CD4-positive, alpha-beta T cell treated with Interleukin-10 for 1 hour (primary cell): ENCODE results near the gene KLF3.

Source experiments
- DNase-seq: peaks from one replicate; pipeline ENCODE4 v3.0.0-alpha.2; 2020

KLF3 gene

DNA sequence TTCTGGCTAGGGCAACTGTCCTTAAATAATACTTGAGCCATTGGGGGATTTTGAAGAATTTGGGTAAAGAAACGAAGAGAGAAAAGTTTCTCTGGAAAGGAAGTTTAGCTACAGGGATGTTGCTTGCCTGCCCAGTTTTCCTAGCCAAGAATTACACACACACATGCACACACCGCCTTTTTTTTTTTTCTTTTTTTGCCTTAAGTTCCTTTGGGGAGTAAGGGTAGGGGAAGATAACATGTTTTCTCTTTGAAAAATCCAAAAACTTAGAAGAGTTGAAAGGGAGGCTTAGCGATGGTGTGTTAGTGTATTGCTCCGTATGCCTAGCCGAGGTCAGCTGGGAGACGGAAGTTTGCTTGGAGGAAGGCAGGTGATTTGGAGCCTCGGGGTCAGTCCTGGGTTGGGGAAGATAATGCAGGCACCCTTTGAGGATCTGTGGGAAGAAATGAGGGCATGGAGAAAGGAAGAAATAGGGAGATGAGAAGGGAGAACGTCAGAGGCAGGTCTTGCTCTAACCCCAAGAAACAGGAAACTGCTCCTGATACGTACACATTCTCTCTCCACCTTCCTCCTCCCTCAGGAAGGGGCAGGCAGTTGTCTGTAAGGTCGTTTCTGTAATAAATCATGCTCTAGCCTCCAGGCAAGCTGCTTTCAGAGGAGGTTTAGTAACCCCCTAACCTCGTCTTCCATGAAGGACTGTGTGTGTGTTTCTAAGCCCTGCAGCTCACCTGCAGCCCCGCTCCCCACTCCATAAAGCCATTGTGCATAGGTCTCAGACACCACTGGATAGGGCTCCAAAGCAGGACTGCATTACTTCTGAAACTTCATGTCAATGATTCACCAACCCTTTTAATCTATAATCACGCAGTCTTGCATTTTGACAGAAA is 10.5 kb downstream of the KLF3 start:
- no peak for DNase-seq

DNA sequence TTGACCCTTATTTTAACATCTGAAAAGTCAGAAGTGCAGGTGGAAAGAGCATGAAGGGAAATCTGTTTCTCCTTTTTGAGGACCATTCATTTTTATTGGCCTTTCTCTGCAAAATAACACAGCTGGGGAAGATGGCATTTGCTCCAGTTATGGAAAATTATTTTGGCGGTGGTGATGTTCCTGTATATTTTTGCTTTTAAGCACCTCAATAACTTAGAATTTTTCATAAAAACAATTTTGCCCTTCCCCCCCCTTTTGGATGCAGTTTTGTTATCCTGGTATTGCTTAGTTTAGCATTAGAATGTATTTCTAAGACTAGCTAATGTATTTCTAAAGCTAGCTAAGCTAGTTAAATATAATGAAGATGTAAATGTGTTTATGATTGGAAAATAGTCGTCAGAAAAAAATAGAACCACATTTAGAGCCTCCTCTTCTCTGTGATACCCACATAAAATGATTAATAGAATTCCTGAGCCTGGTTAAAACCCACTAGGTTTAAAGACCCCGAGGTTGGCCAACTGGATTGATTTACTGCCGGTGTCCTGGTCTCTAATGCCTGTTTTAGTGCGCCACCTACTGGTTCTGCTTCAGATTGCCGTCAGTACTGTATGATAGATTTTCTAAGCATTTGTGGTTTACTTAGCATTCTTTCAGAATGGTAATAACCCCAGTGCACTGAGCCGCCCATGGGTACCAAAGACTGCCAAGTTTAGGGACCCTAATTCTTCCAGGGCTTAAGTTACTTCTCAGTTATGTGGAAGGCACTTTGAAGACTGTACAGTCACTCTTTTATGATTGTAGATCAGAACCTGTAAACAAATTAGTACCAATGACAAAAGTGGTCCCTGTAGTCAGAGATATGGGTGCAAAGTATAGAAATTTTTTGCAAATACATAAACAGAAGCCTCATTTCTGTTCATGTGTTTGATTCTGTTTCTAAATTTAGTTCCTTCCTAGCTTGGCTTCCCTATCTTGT is 11.4 kb downstream of the KLF3 start:
- peak; percentile 87 for DNase-seq

DNA sequence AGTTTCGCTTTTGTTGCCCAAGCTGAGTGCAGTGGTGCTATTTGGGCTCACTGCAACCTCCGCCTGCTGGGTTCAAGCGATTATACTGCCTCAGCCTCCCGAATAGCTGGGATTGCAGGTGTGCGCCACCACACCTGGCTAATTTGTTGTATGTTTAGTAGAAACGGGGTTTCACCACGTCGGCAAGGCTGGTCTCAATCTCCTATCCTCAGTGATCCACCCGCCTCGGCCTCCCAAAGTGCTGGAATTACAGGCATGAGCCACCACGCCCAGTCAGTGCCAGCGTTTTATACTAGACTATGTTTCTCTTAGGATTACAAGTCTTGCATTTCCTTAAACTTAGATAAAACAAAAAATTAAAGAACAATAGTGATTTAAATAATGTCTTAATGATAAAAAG is 13.0 kb downstream of the KLF3 start:
- DNase-seq = no peak

DNA sequence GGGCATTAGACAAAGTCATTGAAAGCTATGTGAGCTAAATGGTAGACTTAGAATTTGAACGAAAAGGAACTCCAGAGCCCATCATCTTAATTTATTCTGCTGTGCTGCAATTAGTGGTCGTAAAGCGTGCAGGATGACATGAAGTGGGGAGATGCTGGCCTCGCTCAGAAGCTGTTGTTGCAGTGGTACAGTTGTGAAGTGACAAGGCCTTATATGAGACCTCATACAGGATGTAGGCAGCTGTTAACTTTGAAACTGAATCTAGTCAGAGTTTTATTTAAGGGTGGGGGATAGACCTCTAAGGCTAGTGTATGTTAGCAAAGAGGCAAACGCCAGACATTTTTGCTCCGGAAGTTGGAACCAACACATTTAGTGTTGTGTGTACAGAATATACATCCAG is 13.4 kb downstream of the KLF3 start:
- DNase-seq = no peak

DNA sequence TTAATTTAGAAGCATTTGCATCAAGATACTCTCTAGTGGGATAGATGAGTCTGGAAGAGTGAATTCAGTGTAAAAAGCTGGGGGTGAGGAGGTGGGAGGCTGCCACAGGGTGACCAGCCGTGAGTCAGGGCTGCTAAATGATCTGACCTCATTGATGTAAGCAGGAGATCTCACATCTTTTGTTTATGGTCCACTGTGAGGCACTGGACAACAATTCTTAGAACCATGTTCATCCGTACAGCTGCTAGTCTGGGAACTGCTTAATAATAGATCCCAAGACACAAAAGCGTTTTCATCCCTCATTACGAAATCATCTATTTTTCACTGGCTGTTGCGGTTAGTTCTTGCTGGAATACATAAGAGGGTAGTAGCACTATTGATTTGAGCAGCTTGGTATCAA is 14.1 kb downstream of the KLF3 start:
- DNase-seq = no peak

DNA sequence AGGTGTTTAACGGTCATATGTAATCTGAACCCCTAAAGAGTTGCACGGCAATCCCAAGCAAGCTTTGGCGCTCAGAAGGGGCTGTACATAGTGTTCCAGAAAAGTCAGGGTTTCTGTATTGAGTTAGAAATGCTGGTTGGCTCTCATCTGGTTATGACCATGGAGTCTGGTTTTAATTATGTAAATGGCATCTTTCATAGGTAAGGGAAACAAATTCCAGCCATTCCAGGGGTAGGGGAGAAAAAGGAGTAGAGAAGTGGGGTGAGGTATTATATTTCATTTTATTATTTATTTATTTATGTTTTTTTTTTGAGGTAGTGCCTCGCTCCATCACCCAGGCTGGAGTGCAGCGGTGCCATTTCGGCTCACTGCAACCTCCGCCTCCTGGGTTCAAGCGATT is 15.9 kb downstream of the KLF3 start:
- no peak for DNase-seq

DNA sequence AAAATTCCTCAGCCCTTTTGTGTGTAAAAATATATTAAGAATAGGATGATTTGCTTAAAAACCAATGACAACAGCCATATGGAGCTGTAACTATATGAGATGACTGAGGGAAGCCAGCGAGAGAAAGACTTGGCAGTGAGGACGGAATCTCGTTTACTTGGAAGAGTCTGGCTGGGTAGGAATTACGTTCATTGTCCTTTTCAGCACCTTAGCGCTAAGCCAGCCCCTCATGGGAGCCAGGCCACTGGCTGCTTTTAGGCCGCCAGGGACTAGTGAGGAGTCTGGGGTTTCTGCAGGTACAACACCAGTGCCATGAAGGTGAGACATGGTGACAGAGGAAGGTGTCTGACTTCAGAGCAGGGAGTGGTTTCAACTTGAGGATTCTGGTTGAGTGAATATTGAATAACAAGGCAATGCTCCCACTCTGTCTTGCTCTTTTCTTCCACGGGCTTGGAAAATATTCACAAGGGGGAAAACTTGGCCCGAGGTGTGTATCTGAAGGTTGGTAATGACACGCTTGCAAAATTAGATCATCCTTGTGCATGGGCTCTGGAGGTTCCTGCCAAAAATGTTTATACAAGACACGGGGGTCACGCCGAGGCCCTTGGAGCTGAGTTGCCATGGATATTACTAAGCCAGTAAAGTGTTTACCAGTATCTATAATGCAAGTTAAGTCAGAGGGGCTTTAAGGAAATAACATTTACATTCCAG is 17.4 kb downstream of the KLF3 start:
- DNase-seq = no peak

DNA sequence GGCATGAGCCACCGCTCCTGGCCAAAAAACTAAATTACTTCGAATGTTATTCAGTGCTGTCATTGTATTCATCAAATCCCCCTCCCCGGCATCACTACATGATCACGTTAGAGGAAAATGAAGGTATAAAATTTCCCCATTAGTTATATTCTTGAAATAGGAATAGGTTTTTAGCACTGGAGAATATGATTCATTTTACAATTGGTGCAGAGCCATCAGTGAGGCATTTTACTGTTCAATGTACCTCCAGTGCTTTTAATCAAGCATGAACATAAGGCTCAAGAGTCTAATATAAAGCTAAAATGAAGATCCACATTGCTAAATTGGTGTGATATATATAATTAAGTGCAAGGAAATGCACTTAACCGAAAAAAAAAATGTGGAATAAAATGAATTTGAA is 18.3 kb downstream of the KLF3 start:
- DNase-seq = no peak

DNA sequence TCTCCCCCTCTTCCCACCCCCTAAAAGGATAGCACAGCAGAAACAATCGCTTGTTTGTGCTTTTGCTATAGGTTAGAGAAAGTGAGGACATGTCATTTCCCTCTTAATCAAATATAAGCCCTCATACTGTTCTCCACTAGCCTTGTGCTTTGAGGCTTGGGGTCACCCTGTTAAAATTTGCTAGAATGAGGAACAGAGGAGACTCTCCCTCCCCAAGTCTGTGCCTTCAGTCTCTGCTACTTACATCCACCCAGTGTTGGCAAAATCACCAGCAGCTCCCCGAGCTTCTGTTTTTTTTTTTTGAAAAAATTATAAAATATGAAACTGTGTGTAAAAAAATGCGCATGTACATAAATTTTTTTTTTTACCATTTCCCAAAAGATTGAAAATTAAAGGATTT is 19.3 kb downstream of the KLF3 start:
- no peak for DNase-seq

DNA sequence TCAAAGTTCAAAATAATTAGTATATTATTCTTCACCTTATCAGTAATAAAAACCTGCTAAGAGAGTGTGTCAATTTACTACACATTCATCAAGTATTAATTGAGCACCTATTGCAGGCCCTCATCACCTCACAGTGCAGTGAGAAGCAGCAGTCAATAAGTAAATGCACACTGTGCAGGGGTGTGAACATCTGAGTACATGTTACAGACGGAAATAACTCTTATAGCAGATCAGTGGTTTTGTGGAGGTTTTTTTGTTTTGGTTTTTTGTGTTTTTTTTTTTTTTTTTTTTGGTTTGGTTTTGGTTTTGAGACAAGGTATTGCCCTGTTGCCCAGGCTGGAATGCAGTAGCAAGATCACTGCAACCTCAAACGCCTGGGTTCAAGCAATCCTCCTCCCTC is 20.3 kb downstream of the KLF3 start:
- peak; percentile 37 for DNase-seq

DNA sequence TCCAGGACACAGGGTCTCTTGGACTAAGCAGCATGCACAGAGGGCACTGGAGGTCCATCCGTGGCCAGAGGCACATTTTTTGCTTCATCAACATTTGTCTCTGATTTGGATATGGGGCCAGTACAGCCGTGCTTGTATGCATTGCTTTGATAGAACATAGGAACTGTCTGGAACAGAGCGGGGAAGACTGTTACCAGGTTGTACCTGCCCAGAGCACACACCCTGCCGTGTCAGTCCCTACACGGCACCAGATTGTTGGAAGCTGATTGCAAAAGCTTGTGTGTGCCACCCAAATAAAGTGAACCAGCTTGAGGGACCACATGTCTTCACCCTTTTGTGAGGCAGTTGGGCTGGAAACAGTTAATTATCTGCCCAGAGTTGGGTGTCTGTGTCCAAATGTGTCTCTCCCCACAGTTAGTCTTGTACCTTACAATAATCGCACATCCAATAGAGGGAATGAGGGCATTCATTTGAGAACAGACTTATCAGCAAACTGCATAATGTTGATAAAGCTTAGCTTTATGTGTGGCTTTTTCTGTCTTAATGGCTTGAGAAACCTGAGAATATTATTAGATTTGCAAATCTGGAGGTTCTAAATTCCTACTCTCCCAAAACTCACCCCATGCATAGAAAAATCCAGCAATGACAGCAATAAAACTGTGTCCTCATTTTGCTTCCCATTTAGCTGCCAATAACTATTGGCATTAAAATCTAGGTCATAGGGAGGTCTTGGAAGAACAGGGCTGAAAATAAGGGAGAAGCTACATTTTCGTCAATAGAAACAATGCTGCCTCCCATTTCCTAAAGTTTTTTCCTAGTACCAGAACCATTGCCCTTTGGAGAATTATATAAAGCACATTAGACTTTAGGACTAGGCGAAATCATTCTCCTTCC is 21.2 kb downstream of the KLF3 start:
- no peak for DNase-seq

DNA sequence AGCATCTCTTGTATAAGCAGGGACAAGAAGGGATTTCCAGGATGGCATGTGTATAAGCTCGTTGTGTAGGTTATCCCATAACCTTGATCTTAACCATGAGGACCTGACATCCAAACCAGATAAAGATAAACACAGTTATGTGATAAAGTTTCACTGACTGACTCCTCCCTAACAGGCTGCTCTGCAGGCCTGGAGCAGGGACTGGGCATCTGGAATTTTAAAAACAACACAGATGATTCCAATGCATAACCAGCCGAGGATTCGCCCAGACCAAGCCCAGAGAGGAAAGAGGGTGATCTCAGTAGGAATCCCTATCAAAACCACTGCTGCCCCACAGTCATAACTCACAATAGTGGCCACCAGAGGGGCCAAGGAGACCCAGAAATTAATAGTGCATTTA is 22.7 kb downstream of the KLF3 start:
- no peak for DNase-seq

DNA sequence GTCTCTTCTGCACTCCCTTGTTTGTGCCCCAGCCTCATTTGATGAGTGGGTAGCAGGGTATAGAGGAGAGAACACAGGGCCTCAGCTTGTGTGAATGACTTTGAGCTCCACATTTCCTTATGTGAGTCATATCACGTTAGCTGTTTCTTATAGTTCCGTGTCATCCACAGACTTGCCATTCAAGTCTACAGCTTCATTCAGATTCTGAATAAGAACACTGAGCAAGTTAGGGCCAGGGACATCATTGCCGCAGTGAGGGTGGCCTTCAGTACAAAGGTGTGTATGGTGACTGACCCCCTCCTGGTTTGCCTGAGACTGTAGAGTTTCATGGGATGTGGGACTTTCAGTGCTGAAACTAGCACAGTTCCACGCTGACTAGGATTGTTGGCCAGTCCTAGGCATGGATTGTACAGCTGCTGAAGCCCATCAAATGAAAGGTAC is 23.6 kb downstream of the KLF3 start:
- DNase-seq = no peak

DNA sequence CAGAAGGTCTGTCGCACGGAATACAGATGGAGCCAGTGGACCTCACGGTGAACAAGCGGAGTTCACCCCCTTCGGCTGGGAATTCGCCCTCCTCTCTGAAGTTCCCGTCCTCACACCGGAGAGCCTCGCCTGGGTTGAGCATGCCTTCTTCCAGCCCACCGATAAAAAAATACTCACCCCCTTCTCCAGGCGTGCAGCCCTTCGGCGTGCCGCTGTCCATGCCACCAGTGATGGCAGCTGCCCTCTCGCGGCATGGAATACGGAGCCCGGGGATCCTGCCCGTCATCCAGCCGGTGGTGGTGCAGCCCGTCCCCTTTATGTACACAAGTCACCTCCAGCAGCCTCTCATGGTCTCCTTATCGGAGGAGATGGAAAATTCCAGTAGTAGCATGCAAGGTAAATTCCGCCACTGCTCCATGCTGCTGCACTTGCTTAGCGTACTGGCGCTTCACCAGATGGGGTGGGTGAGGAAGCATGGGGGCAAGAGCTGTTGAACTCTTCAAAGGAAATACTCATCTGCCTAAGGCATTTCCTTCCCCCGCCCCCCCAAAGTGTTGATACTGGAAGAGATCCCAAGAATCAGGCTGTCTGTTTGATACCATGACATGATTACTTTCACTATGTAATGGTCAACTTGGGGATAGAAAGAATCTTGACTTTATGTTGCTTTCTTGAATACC is 24.8 kb downstream of the KLF3 start:
- DNase-seq = no peak

DNA sequence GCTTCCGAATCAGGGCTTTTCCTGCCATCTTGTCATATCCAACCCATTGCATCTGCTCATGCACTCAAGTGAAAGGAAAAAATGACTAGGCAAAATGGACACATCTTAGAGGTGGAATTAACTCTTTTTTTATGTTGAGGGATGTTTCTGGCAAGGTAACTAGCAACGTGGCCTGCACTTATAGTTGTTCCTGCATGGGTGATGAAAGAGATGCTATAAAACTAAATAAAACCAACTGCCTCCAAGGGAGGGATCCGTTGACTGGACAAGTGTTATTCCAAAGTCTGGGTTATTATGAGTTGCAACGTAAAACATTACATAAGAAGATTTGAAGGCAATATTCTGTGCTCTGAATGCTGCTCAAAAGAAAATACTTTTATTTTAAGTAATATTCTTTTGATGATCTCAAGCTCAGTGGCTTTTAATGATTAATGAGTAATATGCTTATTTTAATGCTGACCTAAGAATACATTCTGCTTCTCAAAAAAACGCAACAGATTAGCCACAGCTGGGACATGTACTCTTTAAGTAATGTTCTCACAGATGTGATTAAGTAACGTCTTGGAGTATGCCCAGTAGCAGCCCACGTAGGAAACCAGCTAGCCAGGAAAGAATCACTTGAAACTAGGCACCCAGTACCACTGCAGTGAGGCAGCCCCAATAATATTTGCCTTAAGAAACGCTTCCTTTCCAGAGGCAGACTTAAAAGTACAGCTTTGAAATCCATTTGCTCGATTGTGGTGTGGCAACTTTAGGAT is 27.4 kb downstream of the KLF3 start:
- no peak for DNase-seq

DNA sequence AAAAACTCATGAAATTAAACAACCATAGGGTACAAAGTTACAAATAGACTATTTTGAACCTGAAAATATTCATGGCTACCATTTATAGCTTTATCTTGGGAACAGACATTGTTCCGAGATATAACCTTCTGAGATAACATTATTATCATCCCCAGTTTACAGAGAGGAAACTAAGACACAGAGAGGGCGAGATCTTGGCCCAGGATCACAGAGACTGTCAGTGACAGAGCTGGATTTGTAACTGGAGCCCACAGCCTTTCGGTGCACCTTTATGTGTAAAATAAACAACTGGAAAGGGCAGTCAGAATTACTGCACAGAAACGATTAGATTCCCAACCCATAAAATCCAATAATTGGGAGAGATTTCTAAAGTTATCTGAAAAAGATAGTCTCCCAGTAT is 28.4 kb downstream of the KLF3 start:
- no peak for DNase-seq

DNA sequence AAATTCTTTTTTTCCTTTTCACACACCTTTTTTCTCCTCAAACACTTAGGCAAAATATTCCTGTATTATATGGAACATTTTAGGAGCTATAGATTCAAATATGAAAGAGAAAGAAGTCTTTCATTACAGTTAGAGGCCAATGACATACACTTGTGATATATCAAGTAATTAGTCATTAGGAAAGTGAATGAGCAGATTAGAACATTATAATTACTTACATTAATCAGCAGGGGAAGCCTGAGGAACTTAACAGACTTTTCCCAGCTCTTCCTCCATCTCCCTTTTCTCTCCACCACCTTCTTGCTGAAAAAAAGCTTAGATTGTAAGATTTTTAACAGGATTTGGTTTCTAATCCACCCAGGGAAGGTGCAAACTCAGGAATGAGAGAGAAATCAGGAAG is 29.6 kb downstream of the KLF3 start:
- DNase-seq = no peak

DNA sequence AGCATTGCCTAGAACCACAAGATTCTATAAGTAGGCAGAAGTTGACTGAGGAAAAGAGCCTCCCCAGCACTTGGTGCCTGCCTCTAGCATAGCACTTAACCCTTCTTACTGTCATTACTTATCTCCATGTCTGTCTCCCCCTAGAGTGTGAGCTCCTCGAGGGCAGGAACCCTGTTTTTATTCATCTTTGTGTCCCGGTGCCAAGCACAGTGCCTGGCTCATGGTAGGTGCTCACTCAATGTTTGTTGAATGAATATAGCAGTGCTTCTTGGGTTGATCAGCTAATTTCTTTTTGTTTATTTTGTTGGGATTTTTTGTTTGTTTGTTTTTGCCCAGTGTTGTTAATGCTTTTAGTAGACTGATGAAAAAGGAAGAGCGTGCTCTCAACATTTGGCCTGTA is 30.3 kb downstream of the KLF3 start:
- no peak for DNase-seq

DNA sequence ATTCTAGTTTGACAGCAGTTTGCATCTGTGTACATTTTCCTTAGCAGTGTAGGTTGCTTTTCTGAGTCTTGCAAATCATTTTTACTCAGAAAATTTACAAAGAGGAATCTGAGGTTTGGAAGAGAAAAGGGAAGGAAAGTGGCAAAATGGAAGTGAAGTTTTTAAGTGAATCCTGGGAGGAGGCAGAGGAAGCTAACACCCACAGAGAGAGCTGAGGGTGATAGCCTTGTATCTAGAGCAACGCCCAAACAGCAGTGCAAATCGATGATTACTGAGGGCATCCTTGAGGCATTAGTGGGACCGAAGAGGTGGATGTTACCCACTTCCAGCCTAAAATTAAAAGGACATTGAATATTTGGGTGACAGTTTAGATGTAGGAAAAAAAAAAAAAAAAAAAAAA is 31.8 kb downstream of the KLF3 start:
- DNase-seq = no peak

DNA sequence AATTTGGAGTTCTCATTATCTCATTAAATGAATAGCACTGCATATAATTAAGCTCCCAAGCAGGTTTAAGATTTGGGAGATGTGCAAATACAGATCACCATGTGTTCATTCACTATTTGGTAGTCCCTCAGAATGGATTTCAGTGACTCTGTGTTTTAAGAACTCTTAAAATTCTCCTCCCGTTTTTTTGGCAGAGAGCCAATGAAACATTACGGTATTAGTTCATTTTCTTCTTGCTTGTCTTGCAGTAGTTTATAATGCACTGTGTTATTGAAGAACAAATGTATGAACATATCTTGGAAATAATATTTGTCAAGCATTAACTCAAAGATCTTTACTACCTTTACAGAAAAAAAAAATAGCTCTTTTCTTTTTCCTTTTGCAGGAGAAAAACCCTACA is 32.7 kb downstream of the KLF3 start:
- DNase-seq = no peak

DNA sequence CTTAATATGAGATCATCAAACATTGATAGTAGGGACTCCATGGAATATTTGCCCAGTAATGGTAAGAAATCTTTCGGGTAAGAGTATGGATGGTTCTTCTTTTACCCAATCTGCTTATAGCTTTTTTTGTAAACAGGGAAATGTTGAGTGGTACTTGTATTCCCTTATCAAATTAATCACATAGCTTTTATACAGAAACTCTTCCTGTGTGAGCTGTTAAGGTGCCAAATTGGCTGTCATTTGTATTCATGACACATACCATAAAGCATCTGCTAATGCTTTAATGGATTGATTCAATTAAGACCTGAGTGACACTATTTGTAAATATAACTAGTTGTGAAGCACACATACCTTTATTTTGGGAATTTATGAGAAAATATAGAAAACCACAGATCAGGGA is 34.2 kb downstream of the KLF3 start:
- DNase-seq = no peak
